HG03575 (cell line): ENCODE measurements around the gene LYZL4.

ENCODE experiments used
- ATAC-seq: cut with Tn5 transposase; IDR thresholded peaks from one replicate; pipeline ENCODE4 v1.9.1; 2021; ENCODE audit not compliant: unreplicated experiment, insufficient number of reproducible peaks, low FRiP score; ENCODE audit errors: extremely low read depth

Gene LYZL4

GRCh38 chr3:42381551-42382082, 28.8 kb downstream of the LYZL4 start:
- ATAC-seq: no peak

DNA sequence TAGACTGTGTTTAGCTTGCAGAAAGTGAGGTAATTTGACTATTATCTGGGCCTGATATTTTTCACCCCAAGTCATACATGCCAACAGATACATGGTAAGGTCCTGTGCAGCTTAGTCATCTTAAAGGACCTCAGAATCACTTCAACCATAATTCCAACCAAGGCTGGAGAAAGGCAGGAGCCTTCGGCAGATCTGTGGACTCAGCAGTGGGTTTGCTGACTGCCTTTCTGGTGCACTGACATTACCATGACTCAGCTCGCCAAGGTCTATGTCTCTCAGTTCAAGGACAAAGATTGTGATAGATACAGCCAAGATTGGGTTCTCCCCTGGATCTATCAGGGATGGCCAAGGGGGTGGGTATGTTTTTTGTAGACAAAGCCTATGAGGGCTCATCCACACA, 32.7 kb downstream of the LYZL4 start:
- ATAC-seq: no peak

DNA sequence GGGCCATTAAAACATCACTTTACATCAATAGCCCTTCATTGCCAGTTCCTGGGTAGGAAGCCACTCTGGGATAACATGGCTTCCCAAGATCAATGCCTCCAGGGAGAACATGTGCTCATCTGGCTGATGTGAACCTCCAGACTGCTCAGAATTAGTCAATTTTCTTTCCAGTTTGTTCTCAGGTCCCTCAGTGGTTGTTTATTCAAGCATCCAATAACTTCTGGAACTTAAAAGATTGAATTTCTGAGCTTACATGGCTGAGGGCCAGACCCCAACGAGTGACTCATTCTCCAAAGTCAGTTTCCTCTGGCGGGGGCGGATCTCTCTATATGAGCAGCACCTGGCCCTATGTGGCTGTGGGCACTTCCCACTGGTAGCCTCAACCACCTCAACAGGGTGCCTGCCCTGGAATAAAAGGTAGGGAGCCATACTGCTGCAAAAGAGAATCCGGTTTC, 34.0 kb downstream of the LYZL4 start:
- no peak for ATAC-seq

GRCh38 chr3:42375121-42375800, 35.1 kb downstream of the LYZL4 start:
- no peak for ATAC-seq

DNA sequence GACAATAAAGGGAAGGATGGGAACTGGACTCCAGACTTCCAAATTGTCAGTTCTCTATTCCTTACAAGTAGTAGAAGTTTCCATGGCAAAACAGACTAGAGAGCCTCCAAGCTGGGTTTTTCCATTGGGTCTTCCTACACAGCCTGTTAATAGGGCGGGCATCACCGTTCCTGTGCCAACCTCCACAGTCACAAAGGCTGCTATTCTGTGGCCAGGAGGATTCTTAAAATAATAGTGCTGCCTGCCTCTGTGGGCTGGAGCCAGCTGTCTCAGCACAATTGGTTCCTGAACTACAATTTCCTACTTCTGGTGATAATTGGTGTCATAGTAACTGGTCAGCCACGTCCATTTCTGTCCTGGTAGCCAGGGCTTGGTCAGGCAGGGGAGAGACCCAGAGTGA, 38.6 kb downstream of the LYZL4 start:
- ATAC-seq: no peak

GRCh38 chr3:42369832-42370231, 40.6 kb downstream of the LYZL4 start:
- ATAC-seq: no peak

DNA sequence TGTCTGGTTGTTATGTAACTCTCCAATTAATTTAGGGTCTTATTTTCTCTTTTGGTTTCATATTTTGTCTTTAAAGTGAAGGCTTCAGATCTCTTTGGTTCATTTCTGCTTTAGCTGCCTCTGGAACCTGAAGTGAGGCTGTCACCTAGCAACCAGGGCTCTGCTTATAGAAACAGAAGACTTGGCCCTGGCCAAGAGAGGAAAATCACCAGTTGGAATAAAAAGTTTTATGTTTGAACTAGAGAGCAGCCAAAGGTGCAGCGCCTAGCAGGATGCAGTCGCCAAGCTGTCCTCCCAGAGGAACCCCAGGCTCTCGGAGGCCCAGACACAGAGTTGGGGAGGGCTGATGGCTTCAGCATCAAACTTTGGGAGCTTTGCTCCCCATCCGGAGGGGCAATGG, 41.1 kb downstream of the LYZL4 start:
- no peak for ATAC-seq

- ATAC-seq: no peak
These were observed 41.5 kb downstream of the LYZL4 start for GRCh38 chr3:42368861-42369260.

- no peak for ATAC-seq
These were observed 42.5 kb downstream of the LYZL4 start for GRCh38 chr3:42367903-42368302.

- ATAC-seq: no peak
These were observed 43.9 kb downstream of the LYZL4 start for GRCh38 chr3:42366550-42366949.

GRCh38 chr3:42357335-42357734, 53.1 kb downstream of the LYZL4 start:
- ATAC-seq: no peak

GRCh38 chr3:42355612-42356011, 54.8 kb downstream of the LYZL4 start:
- ATAC-seq: no peak

GRCh38 chr3:42353631-42354030, 56.8 kb downstream of the LYZL4 start:
- no peak for ATAC-seq

DNA sequence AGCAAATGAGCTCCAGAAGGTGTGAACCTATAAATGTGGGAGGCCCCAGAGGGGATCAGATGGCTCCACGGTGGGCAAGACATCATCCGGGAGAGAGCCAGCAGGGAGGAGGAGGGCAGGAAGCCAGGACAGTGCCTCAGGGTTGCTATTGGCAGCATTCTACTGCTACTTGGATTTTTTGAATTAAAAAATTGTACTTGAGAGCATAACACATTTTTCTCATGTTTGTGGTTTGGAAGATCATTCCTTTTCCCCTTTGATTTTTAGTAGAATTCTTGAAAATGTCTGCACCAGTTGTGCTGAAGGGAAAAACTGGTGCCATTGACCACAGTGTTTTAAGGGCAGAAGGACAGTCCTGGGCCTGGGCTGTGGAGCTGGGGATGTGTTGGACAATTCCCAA, 59.2 kb downstream of the LYZL4 start:
- no peak for ATAC-seq

DNA sequence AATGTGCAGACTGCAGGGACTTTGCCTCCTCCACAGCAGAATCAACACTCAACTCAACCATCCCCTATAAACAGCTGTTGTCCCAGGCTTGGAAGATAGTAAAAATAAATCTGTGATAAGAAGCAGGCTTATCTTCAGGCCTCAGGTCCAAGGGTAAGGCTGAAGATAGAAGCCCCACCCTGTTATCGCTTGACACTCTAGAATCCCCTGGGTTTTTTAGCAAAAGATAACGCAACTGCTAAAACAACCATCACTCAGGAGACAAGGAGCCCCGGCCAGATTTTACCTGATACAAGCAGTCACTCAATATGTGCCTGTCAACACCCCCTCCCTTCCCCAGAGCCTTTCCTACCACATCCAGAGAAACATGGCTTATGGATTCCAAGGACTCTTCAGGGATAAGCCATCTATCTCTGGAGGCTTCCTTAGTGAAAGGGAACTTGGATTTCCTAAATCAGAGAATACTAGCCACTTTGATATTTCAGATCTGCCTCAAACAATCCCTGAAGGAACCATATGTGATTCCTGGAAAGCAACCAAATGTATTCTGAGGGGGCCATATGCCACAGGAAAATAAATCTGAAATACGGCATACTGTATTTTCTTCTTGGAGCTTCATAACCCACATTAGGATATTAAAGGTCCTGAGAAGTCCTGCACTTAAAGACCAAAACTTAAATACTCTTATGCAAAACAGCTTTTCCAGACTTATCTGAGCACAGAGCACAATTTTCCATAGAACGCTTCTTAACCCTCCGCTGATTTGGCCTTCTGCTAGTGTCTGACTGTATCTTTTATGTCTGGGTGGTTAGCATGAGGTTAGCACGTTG, 60.4 kb downstream of the LYZL4 start:
- no peak for ATAC-seq

DNA sequence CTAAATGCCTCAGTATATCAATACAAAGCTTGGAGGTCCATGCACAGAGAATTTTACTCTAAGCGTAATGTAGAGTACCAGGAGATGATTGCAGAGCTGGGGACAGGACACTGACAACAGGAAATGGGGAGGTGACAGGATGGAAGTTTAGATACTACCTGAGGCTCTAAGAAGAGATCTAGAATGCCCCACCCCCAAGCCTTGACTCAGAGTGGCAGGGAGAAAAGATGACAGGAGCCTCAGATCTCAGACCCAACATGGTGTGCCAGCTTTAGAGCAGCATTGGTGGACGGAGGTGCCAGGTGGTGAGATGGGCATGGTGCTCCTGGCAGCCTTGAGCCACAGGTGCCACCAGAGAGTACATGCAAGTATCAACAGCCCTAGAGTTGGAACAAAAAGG, 62.5 kb downstream of the LYZL4 start:
- no peak for ATAC-seq
